GM21723 (cell line): ENCODE results near the gene PPP2R5E.

ENCODE experiments used
- ATAC-seq: cut with Tn5 transposase; IDR thresholded peaks from one replicate; pipeline ENCODE4 v1.9.1; 2021; ENCODE audit warnings: mild to moderate bottlenecking, moderate library complexity; ENCODE audit not compliant: unreplicated experiment

PPP2R5E gene

DNA sequence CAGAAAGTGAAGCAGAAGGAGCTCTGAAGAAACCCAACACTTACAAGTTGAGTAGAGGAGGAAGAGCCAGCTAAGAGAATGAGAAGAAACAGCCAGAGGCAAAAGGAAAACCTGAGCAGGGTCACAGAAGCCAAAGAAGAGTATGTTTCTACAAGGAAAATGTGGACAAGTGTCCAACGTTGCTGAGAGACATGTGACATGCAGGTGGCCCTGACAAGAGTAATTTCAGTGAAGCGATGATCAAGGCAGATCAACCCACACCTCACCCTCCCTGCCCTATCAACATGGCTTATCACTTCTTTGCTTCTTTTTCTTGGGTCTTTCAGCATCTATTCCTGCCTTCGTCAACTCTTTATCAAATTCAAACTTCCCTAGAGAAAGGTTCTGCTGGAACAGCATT is 68.3 kb downstream of the PPP2R5E start:
- ATAC-seq, result no peak

DNA sequence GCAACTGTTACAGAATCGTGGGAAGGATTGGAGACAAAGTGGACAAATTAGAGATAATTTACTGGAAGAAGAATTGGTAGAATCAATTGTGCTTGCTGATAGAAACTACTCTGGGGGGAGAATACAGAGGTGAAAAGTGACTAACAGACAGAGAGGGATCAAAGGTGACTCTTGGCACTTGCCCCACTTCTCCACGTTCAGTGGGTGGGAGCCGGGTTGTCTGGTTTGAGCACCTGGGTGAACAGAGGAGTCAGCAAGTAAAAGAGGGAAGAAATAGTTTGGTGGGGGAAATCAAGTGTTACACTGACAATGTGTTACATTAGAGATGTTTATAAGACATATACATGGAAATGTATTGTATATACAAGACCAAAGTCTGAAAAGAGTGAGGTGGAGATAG is 69.1 kb downstream of the PPP2R5E start:
- no peak for ATAC-seq

DNA sequence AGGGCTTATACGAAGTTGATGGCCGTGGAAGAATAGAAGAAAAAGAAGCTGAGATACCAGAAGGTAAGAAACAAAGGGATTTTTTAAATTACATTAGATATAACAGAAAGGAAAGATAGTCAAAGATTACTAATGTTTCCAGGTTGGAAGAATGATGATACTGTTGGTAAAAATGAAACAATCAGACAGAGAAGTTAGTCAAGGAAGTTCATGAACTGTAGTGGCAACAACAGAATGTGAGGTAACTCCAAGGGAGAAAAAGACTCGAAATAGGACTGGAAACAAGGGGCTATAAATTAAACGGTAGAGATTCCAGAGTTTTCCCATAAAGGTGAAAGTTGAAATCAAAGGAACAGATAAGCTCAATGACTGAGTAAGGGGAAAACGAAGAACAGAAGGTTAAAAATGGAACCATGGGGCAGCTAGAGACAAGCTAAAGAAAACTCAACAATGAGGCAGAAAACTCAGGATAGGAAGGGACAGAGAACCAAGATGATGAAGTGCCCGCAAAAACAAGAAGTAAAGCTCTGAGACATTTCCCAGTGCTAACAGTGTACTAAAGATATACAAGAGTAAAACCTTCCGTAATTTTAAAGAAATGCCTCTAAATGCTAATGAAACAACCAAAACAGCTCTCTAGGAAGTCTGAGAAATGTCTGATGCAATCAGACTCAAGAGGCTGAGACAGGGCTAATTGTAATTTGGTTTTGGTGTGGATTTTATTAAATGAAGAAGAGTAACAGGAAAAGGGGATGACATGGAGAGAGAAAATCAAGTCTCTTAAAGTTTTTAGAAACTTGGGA is 70.0 kb downstream of the PPP2R5E start:
- ATAC-seq, result no peak

DNA sequence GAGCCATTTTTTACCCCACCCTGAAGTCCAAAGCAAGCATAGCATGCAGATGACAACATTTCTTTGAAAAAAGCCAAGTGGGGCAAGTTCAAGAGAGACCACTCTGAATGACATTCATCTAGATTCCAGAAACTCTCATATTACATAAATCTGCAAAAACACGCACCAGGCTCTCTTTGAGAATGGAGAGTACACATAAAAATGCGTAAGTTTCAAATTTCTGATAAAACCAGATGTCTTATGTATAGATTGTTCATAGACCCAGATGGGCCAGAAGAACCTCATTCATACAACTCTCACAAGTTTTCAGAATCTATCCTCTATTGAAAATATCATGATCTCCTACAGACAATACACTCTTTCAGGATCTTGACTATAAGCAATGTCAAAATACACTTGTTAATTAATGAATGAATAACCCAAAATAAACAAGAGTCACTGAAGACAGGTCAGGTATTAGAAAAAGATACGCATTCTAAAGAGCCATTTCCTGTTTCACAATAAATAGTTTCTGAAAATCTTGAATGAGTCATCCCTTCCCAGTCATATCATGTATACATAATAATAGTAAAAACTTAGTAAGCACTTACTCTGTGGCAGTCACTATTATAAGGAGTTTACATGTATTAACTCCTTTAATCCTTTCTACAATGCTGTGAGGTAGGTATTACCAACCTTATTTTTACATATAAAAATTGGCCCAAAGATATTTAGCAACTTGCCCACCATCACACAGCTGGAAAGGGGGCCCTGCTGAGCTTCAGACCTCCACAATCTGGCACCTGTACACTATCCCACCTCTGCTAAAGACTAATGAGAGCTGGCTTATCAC is 72.0 kb downstream of the PPP2R5E start:
- peak; percentile 94 for ATAC-seq

DNA sequence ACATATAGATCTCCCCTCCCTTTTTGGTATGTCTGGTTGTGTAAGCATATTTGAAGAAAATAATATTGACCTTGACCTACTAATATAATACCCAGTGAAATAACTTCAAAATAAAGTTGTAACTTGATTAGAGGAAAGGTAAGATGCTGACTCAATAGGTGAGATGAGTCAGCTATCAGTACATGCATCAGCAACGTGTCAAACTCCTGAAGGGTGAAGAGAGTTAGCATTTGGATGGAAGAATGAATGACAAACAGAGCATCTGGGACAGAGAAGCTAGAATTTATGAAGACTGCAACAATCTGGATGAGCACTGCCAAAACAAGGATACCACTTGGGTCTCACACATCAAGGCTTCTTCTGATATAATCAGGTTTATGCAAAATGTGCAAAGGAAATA is 74.9 kb downstream of the PPP2R5E start:
- no peak for ATAC-seq

DNA sequence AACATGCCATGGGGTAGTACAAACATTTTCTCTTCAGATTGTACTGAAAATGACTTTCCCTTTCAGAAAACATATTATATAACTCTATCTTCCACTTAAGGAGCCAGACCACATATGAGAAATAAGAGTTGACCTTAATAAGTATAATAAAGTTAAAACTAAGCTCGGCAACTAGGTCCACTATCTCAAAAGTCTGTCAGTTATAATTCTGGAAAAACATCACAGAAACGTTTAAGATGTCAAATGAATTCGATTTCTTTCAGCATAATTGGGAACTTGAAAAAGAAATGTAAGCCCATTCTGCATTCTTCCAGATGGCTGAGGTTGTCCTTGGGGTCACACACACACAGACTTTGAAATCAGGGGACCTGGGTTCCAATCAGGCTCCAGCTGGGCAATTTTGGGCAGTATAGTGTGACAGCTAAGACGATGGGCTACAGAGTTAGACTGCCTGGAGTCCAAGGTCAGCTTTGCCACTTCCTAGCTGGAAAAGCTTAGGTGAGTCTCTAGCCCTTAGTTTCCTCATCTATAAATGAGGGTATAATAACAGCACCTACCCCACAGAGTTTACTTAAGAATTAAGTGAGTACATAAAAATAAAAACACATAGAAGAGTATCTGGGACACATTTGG is 75.6 kb downstream of the PPP2R5E start:
- no peak for ATAC-seq

DNA sequence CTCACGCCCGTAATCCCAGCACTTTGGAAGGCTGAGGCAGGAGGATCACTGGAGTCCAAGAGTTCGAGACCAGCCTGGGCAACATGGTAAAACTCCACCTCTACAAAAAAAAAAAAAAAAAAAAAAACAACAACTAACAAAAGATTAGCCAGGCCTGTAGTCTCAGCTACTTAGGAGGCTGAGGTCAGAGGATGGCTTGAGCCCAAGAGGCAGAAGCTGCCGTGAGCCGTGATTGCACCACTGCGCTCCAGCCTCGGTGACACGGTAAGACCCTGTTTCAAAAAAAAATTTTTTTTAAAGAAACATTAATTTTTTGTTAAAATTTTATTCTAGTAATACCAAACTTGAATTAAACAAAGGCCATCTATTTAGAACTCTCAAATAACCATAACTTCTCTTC is 77.8 kb downstream of the PPP2R5E start:
- ATAC-seq, result no peak

DNA sequence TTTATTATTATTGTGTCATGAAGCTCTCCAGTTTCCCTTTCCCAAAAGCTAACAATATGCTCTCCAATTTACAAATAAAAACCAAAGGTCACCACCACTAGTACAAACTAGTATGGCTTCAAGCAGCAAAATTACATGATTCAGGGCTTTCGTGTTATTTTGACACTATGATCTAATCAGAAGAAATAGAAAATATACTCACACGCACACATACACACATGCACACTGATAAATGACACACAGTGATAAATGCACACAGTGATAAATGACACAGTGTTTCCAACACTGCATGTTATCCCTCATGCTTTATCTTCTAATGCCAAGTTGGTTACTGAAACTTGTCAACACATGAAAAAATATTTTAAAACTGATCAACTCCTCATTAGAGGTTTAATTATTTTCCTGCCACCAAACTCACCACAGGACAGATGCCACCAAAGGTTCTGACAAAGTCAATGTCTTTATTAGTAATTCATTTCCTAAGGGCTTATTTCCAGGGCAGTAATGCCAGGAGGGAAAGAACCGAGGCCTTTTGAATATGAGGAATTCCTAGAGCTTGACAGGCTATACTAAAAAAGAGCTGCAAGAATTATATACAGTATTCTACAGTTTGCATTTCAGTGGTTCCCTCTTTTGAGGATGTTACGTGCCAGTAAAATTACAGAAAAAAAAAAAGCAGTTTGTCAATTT is 82.4 kb downstream of the PPP2R5E start:
- ATAC-seq, result no peak

DNA sequence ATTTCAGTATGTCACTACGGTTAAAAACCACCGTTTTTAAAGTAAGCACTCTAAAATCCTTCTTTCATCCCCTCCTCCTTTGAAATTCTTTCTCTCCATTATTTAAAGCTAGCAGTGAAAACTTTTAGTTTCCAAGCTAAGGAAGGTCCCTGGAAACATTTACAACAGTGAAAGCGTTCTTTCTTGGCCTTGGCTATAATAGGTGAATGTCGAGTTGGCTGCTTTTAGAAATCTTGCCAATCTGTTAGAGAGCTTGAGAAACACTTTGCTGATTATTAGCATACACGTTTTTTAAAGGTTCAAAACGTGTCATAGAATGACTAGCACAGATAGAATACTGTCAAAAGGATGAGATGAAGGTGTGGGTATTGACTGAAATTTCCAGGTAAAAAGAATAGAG is 83.4 kb downstream of the PPP2R5E start:
- no peak for ATAC-seq

DNA sequence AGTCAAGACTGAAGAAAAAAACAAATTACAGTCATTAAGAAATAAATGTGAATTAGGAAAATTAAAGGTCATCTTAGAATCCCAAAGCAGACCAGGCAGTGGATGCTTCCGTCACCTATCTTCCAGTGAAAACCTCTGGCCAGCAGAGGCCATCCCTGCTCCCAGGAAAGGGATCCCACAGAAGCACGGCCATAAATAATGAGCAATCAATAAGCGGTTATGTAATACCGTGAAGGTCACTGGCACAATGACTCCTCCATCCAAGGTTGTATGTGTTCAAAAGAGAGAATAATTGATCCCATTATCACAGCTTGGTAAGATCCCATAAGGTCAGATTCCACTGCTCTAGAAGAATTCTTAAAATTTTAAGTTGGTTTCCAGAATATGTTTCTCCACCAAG is 85.7 kb downstream of the PPP2R5E start:
- no peak for ATAC-seq

DNA sequence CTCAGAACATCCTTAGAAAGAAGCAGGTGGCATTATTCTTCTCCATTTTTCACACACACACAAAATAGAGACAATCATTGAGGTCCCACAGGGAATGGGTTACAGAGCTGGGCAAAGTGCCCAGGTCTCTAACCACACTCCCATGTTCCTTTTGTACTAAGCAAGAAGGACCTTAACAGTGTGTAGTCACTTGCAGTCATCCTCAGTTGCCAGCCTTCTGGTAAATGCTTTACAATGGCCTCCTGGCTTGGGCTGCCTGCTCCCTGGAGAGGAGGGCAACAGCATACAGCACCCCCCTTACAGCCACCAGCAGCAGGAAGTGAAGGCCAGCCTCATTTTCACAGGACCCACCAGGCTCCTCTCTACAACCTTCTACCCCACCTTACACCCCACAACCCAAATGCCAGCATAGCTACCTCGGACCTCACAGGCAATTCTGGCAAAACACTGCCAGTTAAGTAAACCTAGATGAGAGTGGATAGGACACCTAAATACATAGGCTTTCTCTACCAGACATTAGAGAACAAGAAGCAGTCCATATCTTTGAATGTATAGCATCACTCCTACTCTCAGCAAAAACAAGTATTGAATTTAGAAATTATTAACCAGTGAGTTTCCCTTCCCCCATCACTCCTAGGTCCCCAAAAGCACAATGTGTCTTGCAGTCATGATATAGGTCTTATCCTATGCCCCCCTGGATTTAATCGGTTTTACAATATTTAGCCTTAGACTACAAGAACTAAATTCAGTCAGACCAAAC is 88.1 kb downstream of the PPP2R5E start:
- no peak for ATAC-seq

DNA sequence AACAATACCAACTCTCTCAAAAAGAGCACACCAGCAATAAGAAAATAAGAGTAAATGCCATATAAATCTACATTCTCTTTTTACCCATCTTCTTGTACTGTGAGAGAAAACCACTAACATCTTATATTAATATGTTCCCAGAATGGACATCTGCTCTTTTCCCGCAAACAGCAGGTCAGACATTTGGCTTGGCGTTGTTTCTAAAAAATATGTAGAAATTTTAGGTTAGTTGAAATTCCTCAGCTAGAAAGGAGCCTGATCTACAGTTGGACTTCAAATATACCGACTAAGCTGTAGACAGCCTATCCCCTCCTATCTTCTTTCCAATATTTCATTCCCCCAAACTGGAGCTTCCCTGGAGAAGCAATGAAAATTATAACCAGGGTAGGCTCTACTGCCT is 88.7 kb downstream of the PPP2R5E start:
- no peak for ATAC-seq

DNA sequence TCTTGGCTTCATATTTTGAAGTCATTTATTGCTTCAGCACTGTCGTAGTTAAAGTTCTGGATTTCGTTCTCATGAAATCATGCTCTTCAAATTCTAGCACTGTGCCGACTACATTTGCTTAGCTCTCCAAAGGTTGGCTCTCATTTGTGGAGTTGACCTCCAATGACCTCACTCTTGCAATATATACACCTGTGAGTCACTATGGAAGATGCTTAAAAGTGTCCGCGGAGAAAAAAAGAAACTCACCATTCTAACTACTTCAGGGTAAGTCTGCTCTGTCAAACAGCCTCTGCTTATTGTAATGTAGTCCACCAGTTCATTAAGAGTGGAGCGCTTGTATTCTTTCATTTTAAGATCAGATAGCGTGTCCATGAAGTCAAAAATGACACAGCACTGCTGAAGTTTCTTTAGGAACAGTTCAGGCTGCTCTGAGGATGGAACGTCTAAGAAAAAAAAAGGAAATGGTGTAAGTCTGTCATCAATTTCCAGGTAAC is 89.7 kb downstream of the PPP2R5E start:
- no peak for ATAC-seq

DNA sequence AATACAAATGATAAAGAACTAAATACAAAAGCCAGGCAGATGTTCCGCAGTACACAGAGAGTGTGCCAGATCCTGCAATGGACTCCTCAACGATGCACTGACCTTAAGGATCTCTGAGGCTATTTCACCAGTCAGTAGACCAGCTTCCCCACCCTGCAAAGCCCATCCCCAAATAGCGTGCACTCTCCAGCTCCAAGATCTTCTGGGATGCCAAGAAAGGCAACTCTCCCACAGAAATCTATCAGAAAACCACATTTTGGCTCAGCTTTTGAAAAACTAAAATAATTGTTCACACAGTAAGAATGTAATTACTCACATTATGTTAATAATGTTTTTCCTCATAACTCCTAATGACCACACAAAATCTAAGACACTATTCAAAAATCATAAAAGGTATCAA is 90.4 kb downstream of the PPP2R5E start:
- no peak for ATAC-seq

DNA sequence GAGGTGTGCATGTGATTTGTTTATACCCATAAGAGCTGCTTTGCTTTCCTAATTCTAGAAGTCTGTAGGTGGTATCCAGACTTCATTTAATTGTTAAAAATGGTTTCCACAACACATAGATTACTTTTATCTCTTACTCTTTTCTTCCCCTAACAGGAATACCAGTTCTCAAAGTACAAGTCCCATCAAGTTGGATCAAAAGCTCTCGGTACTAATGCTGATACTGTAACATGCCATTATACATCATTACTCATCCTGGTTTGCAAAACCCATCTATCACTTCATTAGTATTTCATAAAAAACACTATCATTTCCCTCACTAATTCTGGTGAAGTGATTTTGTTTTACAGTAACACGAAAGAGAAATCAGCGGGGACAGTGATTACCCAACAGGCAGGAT is 94.3 kb downstream of the PPP2R5E start:
- ATAC-seq, result no peak

DNA sequence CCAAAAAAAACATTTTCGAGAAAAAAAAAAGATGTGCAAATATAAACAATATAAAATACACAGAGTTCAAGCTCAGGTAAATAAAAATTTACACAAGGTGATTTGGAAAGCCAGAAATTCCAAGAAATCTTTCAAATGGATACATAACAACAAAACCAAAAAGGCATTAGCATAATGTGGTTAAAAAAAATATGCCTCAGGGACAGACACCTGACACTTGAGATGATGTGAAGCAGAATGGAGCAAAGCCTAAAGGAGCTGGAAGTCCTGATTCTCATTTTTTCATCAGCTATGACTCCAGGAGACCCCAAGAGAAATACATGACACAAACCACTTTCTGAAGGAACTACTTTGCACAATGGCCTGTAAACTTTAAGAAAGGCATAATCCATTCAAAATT is 98.6 kb downstream of the PPP2R5E start:
- ATAC-seq, result no peak

DNA sequence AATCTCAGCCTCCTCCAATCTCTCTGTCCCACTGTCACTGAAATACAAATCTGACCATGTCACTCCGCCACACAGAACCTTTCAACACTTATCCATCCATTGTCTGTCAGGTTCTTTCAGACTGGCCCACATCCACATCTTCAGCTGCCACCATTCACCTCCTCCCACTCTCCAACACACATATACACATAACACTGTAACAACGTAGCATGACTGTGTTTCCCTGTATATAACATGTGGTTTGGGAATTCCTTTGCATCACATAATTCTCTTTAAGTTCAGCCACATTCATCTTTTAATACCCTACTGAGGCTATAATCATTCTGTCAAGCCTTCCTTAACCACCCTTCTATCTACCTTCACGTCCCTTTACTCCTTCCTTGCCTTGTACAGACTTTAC is 99.2 kb downstream of the PPP2R5E start:
- ATAC-seq, result no peak

DNA sequence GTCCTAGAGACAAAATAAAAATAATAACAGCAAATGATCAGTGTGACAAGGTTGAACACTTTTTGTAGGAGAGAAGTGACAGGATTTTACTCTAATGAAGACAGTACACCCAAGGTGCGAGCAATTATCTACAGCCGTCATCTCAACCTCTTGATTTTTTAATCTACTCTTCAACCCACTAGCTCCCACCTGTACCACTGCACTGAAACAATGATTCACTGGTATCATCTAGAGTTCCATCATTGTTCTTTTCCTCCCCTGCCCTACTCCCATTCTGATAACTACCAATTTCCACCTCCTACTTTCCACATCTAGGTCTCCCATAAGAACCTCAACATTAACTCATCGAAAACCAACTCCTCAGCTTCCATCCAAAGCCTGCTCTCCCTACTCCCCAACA is 99.8 kb downstream of the PPP2R5E start:
- ATAC-seq, result no peak

DNA sequence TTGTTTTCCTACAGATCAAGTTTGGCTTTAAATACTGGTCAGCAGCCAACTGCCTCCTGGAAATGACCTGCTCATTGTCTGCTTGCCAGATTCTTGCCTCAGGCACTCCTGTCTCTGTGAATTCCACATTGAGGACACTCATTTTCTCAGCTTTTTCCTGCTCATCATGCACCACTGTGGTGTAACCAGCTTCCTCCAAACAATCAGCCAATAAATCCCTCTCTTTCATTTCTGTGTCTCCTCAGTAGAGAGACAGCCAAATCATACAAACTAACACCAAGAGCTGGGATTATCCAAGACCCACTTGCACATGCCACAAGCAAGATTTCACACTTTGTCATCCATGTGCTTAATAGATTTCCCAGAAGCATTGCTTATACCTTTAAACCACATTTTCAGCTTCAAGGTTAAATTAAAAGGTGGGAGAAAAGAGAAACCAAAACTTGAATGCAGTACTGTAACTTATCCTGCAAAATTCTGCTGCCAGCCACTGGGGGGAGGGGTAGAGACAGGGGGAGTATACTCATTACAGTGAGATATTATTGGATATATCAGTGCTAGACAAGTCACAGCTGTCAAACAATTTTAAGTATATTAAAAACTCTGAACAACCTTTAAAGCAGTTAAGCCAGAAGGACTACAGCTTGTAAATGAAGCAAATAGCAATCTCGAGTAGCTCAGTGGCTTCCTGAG is 105.0 kb downstream of the PPP2R5E start:
- ATAC-seq, result peak; percentile 68
